ENCODE measurements around the gene IKZF3. TPM values are rescaled to one million over a fixed set of nuclear protein-coding genes. Genes with fewer than 3 reads are reported as not detected.

IKZF3 gene
- total RNA-seq, 4 donors from 2014 or later: 1.8 to 2.8 (median 2.6) TPM

DNA sequence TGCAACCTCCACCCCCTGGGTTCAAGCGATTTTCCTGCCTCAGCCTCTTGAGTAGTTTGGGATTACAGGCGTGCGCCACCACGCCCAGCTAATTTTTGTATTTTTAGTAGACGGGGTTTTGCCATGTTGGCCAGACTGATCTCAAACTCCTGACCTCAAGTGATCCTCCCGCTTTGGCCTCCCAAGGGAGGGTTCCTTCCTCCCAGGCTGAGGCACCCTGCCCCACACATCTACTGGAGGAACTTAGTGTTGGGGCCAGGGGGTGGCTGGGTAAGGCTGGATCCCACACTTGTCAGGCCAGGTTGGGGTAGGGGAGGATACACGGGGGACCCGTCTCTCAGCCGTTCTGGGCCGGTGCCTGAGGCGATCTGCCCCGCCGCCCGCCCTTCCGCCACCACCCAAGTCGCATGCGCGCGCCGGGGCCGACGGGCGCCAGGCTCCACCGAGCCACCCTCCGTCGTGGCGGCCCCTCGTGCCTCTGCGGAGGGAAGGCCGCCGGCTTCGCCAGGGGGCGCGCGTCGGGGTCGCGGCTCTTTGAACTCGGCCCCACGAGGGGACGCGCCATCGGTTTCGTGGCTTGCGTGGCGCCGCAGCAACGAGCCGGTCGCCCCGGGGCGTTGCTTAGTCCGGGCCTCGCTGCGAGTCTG is 110.5 kb downstream of the IKZF3 start:
- Histone ChIP-seq H3K4me1 (peaks cover 26 to 43% of the 10 kb centered on the region in 2 donors), H3K4me3 (replicated peaks in 1 of 3) (peak overlapping the region; percentile 48 to 62 (median 55)), H3K27ac (peak overlapping the region; percentile 88 to 90 (median 90)), H3K36me3 (no peaks in the 10 kb centered on the region), H3K27me3 (no peaks in the 10 kb centered on the region), H3K9me3 (no peaks in the 10 kb centered on the region)
- intact Hi-C loops (cut with DNase I): loop anchor here (5.0 kb wide), 1 partner anchor 131 kb away; no protein-coding TSS in a partner anchor
- peak; percentile 59 to 61 for DNase-seq
- 49 to 56% methylated on average over 6 of the region's 55 CpGs for WGBS, 2 donors
- TF ChIP-seq CTCF (IDR thresholded peaks at IDR 0.05) (no peak), POLR2A (IDR thresholded peaks at IDR 0.05) (peak; percentile 7 to 15)

GRCh38 chr17:39752241-39752881 is 111.8 kb downstream of the IKZF3 start:
- H3K4me1 ChIP-seq: peaks cover 26 to 43% of the 10 kb centered on the region in 2 donors
- intact Hi-C loops (cut with DNase I): loop anchor here (5.0 kb wide), 1 partner anchor 130 kb away; no protein-coding TSS in a partner anchor
- no peak for DNase-seq
- H3K4me3 ChIP-seq (replicated peaks in 1 of 3): no peak overlapping the region
- H3K27ac ChIP-seq: no peak overlapping the region
- H3K9me3 ChIP-seq: no peaks in the 10 kb centered on the region
- no peak for TF ChIP-seq CTCF (IDR thresholded peaks at IDR 0.05)
- no peak for TF ChIP-seq POLR2A (IDR thresholded peaks at IDR 0.05)
- no peaks in the 10 kb centered on the region for H3K36me3 ChIP-seq
- WGBS, 2 donors: 79 to 86% methylated on average over 13 of the region's 13 CpGs
- no peaks in the 10 kb centered on the region for H3K27me3 ChIP-seq

DNA sequence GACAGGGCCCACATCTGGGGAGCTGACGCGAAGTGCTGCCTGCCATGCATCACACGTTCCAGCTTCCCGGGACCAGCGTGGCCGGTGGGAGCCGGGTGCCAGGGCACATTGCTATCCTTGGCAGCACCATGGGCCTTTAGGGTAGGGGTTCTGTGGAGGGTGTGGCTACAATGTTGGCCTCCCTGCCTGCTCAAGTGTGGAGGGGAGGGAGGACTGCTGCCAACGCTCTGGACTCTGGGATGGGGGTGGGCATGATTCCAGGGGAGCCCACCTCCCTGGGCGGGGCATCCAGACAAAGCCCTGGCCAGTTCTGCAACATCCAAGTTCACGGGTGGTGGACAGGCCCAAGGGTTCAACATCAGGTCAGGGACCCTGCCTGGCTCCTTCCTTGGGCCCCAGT is 112.5 kb downstream of the IKZF3 start:
- intact Hi-C loops (cut with DNase I): loop anchor here (5.0 kb wide), 1 partner anchor 129 kb away; no protein-coding TSS in a partner anchor
- peak overlapping the region in 1 of 3 donors; percentile 11 for H3K27ac ChIP-seq
- no peaks in the 10 kb centered on the region for H3K36me3 ChIP-seq
- no peak for TF ChIP-seq POLR2A (IDR thresholded peaks at IDR 0.05)
- TF ChIP-seq CTCF (IDR thresholded peaks at IDR 0.05): no peak
- DNase-seq: peak; percentile 33 to 41
- no peaks in the 10 kb centered on the region for H3K9me3 ChIP-seq
- no peak overlapping the region for H3K4me3 ChIP-seq (replicated peaks in 1 of 3)
- peaks cover 26 to 43% of the 10 kb centered on the region in 2 donors for H3K4me1 ChIP-seq
- no peaks in the 10 kb centered on the region for H3K27me3 ChIP-seq
- 35 to 46% methylated on average over 6 to 10 of the region's 10 CpGs for WGBS, 2 donors

DNA sequence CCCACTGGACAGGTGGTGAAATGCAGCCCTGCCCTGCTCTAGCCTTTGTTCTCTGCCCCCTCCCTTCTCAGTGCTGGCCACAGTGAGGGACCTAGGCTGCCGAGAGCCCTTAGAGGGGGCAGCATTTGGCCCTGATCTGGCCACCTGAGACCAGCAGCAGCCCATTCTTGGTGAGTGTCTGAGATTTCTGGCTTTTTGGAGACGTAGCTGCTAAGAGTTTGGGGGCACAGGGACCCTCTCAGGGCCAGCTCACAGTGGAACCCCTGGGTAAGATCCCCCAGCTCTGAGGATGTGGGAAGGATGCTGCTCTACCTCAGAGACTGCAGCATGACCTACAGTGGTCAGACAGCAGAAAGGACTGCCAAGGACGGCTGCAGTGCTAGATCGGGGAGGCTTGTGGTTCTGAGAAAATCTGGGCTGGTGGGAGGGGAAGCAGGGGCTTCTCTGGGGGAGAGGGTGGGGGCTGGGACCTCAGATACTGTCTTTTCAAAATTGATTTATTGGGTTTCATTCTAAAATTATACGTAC is 113.0 kb downstream of the IKZF3 start:
- WGBS, 2 donors: 81 to 84% methylated on average over 5 of the region's 5 CpGs
- TF ChIP-seq POLR2A (IDR thresholded peaks at IDR 0.05): no peak
- no peak for TF ChIP-seq CTCF (IDR thresholded peaks at IDR 0.05)

More for the DNA sequence above, 113.0 kb downstream of the IKZF3 start:
- H3K4me3 ChIP-seq (replicated peaks in 1 of 3): no peak overlapping the region
- H3K36me3 ChIP-seq: no peaks in the 10 kb centered on the region
- DNase-seq: no peak
- peak overlapping the region; percentile 54 to 68 (median 59) for H3K27ac ChIP-seq
- no peaks in the 10 kb centered on the region for H3K9me3 ChIP-seq
- intact Hi-C loops (cut with DNase I): loop anchor here (5.0 kb wide), 1 partner anchor 129 kb away; no protein-coding TSS in a partner anchor
- no peaks in the 10 kb centered on the region for H3K27me3 ChIP-seq
- H3K4me1 ChIP-seq: peaks cover 26 to 43% of the 10 kb centered on the region in 2 donors

Measured in thyroid gland (tissue), 4 donors.